GF-D8 (cell line): ENCODE measurements around the gene SEMA4B.
"Not testable (repeated sequence)": the region's sequence is repeated elsewhere in the genome, so short reads cannot be mapped to it uniquely, and the experiment has no call there.

Experiments used
- DNase-seq: peaks from one replicate; lab custom pipeline; 2025; lab: John Stamatoyannopoulos, UW

The SEMA4B gene

DNA sequence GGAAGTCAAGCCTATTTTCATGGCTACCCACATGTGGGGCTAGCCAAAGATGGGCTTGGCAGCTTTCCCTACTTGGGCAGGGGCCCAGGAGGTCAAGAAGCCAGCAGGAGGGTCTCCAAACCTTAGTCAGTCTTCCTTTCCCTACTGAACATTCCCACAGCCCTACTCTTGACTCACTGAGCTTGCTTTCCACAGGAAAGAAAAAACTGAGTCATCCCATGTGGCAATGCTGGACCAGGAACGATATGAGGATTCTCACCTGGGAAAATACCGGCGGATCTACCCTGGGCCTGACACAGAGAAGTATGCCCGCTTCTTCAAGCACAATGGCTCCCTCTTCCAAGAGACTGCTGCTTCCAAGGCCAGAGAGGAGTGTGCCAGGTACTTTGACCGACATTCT lies 60.7 kb downstream of the SEMA4B start:
- DNase-seq, result no peak

DNA sequence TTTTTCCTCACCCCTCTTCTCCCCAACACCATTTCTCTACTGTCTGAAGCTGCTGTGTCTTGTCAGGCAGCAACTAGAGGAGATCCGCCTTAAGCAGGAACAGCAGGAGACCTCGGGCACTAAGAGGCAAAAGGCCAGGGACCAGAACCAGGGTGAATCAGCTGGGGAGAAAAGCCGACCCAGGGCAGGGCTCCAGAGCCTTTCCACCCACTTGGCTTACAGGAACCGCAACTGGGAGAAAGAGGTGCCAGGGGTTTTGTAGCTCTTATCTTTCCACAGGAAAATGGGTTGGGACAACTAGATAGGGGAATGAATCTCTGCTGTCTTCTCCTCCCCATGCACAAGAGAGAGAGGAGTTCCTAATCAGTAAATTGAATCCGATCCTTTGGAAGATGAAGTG lies 61.3 kb downstream of the SEMA4B start:
- no peak for DNase-seq

DNA sequence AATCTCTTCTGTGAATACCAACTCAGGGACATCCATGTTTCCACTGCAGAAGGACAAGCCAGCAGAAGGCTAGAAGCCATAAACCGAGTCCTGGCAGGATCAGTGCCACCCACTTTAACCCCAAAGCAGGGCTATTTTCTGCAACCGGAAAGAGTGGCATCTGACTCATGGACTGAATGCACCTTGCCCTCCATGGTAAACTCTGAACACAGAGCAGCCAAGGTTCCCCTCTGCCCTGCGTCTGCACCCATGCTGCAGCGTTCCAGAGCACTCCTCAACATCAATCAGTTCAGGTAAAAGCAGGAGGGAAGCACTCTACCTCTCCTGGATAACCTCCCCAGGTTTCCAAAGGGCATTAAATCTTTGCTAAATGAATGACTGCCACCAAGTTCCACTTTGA lies 63.5 kb downstream of the SEMA4B start:
- DNase-seq, result no peak

DNA sequence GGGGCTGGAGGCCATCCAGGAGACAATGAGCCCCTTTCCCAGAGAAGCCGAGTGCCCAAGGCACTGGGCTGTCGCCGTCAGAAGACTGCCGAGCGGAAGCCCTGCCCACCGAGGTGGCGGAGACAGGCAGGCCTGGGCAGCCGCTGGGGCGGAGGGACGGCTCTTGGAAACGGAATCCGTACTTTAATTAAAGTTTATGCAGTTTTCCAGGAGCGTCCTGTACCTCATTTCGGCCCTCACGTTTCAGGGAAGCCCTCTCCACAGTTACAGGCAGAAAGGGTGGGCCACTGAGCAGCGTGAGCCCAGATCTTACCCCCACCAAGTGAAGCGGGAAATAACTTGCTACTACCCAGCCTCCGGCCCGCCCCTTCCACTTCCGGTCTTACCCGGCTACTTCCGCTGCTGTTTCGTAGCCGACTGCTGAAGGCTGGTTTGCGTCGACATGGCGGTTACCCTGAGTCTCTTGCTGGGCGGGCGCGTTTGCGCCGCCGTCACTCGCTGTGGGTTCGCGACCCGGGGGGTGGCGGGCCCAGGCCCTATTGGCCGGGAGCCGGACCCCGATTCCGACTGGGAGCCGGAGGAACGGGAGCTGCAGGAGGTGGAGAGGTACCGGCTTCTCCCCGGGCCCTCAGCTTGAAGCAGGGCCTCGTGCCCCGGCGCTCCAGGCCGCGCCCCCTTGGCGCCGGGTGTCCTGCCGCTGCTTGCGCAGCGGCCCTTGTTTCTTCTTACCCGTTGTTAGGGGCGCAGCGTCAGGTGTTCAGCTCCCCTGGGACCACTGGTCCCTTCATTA lies 64.3 kb downstream of the SEMA4B start, which contains the start of gene NGRN:
Gene NGRN, plus strand, starts transcription at position 402 of the 790 bp plus-strand sequence. Its CDS starts 41 bp downstream, at position 443.
- DNase-seq, result peak; percentile 75

DNA sequence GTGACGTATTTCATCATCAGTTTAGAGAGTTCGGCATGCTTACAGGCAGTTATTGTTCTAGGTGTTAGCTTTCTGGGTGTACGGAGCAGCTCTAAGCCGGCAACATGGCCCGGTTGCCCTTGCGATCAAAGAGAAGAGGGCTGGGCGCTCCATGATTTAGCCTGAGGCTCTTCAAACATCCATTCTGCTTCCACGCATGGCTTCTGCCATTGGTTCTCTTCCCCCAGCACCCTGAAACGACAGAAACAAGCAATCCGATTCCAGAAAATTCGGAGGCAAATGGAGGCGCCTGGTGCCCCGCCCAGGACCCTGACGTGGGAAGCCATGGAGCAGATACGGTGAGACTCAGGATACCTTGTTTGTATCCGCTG lies 64.9 kb downstream of the SEMA4B start:
- no peak for DNase-seq

DNA sequence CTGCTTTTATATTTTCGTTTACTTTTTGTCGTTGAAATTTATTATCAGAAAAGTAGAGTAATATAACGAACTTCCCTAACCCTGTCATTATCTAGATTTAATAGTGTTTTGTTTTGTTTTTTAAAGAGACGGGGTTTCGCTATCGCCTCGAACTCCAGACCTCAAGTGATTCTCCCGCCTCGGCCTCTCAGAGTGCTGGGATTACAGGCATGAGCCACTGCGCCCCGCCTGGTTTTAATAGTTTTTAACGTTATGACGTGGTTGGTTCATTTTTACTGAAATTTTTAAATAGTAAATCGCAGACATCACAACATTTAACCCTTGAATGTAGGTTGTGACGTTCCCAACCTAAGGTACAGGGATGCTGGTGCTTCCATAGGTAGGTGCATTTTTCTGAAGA lies 65.4 kb downstream of the SEMA4B start:
- DNase-seq, result no peak

DNA sequence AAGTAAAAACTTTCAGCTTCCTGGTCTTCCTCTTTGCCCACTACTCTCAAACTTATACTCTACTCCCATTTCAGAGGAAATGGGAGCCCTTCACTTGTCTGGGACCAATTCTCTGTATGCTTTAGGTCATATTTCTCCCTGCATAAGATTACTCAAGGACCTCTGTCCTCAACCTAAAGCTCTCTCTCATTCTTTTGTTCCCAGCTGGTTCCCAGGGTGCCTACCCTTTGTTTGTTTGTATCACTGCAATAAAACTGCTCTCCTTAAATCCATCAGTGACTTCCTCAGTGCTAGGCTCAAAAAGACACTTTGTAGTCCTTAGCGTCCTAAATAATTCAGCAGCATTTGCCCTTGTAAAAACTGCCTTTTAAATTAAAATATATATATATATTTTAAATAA lies 67.3 kb downstream of the SEMA4B start:
- no peak for DNase-seq

DNA sequence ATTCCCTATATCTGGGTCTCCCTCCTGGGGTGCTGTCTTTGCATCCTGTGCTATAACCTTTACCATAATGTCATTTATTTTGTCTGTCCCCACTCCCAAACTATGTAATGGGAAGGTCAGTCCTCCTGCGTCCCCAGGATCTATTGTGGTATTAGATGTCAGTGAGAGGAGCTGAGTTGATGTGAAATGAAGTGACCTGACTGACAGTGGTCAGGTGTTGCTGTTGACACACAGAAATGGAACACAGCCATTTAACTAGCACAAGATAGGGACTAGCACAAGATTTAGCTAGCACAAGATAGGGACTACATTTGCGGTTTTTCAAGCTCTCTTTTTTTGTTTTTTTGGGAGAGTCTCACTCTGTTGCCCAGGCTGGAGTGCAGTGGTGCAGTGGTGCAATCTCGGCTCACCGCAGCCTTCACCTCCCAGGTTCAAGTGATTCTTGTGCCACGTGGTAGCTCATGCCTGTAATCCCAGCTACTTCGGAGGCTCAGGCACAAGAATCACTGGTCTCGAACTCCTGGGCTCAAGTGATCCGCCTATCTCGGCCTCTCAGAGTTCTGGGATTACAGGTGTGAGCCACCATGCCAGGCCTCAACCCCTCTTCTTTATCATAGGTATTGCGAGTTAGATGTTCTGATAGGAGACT lies 69.5 kb downstream of the SEMA4B start:
- no peak for DNase-seq

DNA sequence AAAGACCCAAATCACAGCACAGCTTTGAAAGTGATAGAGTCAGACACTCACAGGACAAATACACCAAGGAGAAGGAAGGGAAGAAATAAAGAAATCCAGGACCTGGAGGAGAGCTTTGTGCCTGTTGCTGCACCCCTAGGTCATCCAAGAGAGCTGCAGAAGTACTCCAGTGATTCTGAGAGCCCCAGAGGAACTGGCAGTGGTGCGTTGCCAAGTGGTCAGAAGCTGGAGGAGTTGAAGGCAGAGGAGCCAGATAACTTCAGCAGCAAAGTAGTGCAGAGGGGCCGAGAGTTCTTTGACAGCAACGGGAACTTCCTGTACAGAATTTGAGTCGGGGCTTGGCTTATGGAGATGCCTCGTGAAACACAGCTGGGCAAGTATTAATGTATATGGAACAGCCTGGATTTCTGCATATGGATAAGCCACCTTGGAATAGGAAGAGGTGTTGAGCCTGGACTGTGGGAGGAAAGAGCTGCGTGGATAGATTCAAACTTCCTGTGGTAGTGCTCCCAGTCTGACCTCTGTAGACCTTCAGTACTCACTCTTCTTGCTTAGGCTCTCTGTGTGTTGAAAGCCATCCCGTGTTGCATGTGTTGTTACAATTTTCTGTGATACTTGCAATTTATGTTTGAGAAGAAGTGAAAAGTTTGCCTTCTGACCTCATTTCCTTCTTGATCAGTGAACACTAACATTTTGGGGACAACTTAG lies 70.5 kb downstream of the SEMA4B start:
- no peak for DNase-seq

DNA sequence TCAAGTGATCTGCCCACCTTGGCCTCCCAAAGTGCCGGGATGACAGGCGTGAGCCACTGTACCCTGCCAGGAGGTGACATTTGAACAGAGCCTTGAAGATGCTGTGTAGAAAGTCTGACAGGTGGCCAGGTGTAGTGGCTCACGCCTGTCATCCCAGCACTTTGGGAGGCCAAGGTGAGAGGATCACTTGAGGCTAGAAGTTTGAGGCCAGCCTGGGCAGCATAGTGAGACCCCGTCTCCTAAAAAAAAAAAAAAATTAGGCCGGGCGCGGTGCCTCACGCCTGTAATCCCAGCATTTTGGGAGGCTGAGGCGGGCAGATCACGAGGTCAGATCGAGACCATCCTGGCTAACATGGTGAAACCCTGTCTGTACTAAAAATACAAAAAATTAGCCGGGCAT lies 77.3 kb downstream of the SEMA4B start:
- not testable (repeated sequence) for DNase-seq
